Stimulated activated CD8-positive, alpha-beta memory T cell treated with anti-CD3 and anti-CD28 coated beads, Interleukin-7, amount 100 ng/mL, for 4 hours (primary cell): ENCODE data around the gene MAD2L2.

ENCODE experiments used
- DNase-seq, 2 donors: peaks; one replicate each; pipeline ENCODE4 v3.0.0-alpha.2; 2020; ENCODE audit warnings: low read depth in 2 of 2

The MAD2L2 gene

GRCh38 chr1:11681071-11681771 is at the start of gene MAD2L2:
MAD2L2 (minus strand) TSS chr1:11681148; CDS start chr1:11680601, 547 bp downstream.
- peak; percentile 78 to 90 for DNase-seq

- DNase-seq: peak in 1 of 2 donors; percentile 27
These were observed 49.5 kb upstream of the MAD2L2 start for GRCh38 chr1:11730429-11730891.

GRCh38 chr1:11729498-11730428 is 48.8 kb upstream of the MAD2L2 start:
- no peak for DNase-seq

- DNase-seq: no peak
These were observed 48.2 kb upstream of the MAD2L2 start for GRCh38 chr1:11729155-11729497.

GRCh38 chr1:11728126-11728806 is 47.3 kb upstream of the MAD2L2 start:
- DNase-seq: no peak

GRCh38 chr1:11727119-11727518 is 46.2 kb upstream of the MAD2L2 start:
- no peak for DNase-seq

GRCh38 chr1:11725616-11726015 is 44.7 kb upstream of the MAD2L2 start:
- DNase-seq: no peak

- no peak for DNase-seq
These were observed 41.6 kb upstream of the MAD2L2 start for GRCh38 chr1:11722538-11722937.

- no peak for DNase-seq
These were observed 40.4 kb upstream of the MAD2L2 start for GRCh38 chr1:11721311-11721710.

- DNase-seq: no peak
These were observed 39.6 kb upstream of the MAD2L2 start for GRCh38 chr1:11720525-11720924.

GRCh38 chr1:11720033-11720376 is 39.1 kb upstream of the MAD2L2 start:
- DNase-seq: no peak

GRCh38 chr1:11719313-11720032 is 38.5 kb upstream of the MAD2L2 start:
- peak; percentile 76 to 77 for DNase-seq

GRCh38 chr1:11714831-11715575 is 34.1 kb upstream of the MAD2L2 start:
- no peak for DNase-seq

- no peak for DNase-seq
These were observed 32.1 kb upstream of the MAD2L2 start for GRCh38 chr1:11713095-11713494.

- DNase-seq: no peak
These were observed 31.3 kb upstream of the MAD2L2 start for GRCh38 chr1:11712285-11712684.

GRCh38 chr1:11711490-11711889 is 30.5 kb upstream of the MAD2L2 start:
- DNase-seq: no peak

GRCh38 chr1:11708554-11709350 is 27.8 kb upstream of the MAD2L2 start:
- DNase-seq: no peak

- DNase-seq: no peak
These were observed 26.8 kb upstream of the MAD2L2 start for GRCh38 chr1:11707621-11708276.

GRCh38 chr1:11706292-11706691 is 25.3 kb upstream of the MAD2L2 start:
- no peak for DNase-seq

- no peak for DNase-seq
These were observed 24.6 kb upstream of the MAD2L2 start for GRCh38 chr1:11705596-11705995.
